ENCODE results near the gene TULP1. TPM values are rescaled to one million over a fixed set of nuclear protein-coding genes. Genes with fewer than 3 reads are reported as not detected.

The TULP1 gene
- total RNA-seq, 1 experiment from 2014 or later: not detected

DNA sequence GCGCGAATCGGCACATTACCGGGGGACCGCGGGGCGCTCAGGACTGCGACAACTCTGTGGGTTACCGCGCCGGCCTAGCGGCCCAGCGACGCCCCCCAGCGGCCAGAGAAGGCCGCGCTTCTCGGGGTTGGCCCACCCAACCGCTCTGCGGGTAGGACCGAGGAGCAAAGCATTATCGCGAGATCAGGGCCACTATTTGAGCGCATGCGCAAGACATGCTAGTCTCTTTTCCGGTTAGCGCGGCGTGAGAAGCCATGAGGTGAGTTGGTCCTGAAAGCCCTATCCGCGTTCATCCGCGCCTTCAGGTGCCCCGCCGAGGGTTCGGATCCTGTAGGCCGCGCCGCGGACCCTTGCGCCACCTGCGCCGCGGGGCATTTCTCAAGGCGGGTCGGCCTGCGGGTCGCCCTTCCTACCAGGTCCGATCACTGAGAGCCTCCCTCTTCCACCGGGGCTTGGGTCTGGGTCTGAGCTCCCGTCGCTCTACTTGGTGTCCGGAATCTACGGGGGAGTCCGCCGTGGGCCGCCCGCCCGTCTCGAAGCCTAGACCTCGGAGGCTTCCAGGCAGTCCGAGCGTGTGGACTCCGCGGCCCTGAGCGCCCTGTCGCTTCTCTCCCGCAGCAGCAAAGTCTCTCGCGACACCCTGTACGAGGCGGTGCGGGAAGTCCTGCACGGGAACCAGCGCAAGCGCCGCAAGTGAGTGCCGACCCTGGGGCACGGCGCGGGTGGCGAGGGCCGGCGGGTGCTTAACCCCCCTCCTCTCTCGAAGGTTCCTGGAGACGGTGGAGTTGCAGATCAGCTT, 44.3 kb downstream of the TULP1 start, which contains the start of gene RPL10A:
Gene RPL10A (plus strand): TSS at position 221 of the 799 bp plus-strand sequence. CDS start 34 bp downstream, at position 255.
- ChIA-PET POLR2A (ENCODE audit: unreplicated experiment) (interaction anchor here (0.7 kb wide), 2 partner anchors 139 to 663 kb away, joined by 3 read pairs; no protein-coding TSS in a partner anchor), CTCF (interaction anchor here (0.5 to 1.3 kb wide), 6 partner anchors 18 to 172 kb away, joined by 3 to 19 read pairs (median 3); no protein-coding TSS in a partner anchor)
- BruUV-seq (replicated peaks): TSS peak; percentile 48

DNA sequence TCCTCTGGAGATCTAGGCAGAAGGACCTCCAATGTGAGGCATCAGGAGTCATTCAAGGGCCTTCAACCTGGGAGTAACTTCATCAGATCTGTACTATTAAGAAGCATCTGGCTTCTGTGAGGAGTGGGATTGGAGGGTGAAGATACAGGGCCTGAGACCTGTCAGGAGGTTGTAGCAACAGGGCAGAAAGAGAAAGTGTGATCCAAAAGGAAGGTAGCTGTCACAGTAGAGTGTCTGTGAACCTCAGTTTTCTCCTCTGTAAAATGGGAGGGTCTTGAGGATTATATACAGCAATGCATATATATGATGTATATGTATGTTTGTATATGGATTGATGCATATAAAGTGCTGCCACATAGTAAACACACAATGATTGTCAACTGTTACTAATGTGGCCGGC, 47.0 kb downstream of the TULP1 start:
- peaks cover 23% of the 10 kb centered on the region for H3K36me3 ChIP-seq (ENCODE audit: low read depth)
- no TSS peak for BruUV-seq (replicated peaks)

More for the DNA sequence above, 44.3 kb downstream of the TULP1 start, which contains the start of gene RPL10A:
- no peaks in the 10 kb centered on the region for H3K27me3 ChIP-seq (ENCODE audit: insufficient read depth, low read depth)
- H2AFZ ChIP-seq: peak within 1 kb of the TSS; percentile 85
- intact Hi-C loops (cut with micrococcal nuclease; ENCODE audit: unreplicated experiment): loop anchor here (1.0 to 10.0 kb wide), 6 partner anchors 16 to 266 kb away; partner anchors contain the start of genes ARMC12, DEF6, FANCE and PPARD
- peaks cover 28% of the 10 kb centered on the region for H3K4me1 ChIP-seq (replicated peaks; ENCODE audit: insufficient read depth)
- peak within 1 kb of the TSS; percentile 95 for H3K4me2 ChIP-seq
- peak within 1 kb of the TSS; percentile 94 for H3K4me3 ChIP-seq
- H3K9me3 ChIP-seq (ENCODE audit: insufficient read depth, low read depth): no peaks in the 10 kb centered on the region
- peaks cover 47% of the 10 kb centered on the region for H4K20me1 ChIP-seq (ENCODE audit: insufficient read depth)
- H3F3A ChIP-seq (ENCODE audit: insufficient read depth, low read depth): peaks cover 51% of the 10 kb centered on the region
- peak; percentile 88 to 91 for DNase-seq
- no peaks in the 10 kb centered on the region for H3K9me2 ChIP-seq (ENCODE audit: insufficient read depth)
- TF ChIP-seq, protein P1, sequence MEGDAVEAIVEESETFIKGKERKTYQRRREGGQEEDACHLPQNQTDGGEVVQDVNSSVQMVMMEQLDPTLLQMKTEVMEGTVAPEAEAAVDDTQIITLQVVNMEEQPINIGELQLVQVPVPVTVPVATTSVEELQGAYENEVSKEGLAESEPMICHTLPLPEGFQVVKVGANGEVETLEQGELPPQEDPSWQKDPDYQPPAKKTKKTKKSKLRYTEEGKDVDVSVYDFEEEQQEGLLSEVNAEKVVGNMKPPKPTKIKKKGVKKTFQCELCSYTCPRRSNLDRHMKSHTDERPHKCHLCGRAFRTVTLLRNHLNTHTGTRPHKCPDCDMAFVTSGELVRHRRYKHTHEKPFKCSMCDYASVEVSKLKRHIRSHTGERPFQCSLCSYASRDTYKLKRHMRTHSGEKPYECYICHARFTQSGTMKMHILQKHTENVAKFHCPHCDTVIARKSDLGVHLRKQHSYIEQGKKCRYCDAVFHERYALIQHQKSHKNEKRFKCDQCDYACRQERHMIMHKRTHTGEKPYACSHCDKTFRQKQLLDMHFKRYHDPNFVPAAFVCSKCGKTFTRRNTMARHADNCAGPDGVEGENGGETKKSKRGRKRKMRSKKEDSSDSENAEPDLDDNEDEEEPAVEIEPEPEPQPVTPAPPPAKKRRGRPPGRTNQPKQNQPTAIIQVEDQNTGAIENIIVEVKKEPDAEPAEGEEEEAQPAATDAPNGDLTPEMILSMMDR (conservative IDR thresholded peaks at IDR 0.05): peak; percentile 93
- no peak for TF ChIP-seq EZH2 (IDR thresholded peaks at IDR 0.05; ENCODE audit: low read depth)
- H3K36me3 ChIP-seq (ENCODE audit: low read depth): peaks cover 40% of the 10 kb centered on the region
- H3K27ac ChIP-seq: peak within 1 kb of the TSS; percentile 96
- H3K79me2 ChIP-seq (ENCODE audit: low read depth): peaks cover 42% of the 10 kb centered on the region

DNA sequence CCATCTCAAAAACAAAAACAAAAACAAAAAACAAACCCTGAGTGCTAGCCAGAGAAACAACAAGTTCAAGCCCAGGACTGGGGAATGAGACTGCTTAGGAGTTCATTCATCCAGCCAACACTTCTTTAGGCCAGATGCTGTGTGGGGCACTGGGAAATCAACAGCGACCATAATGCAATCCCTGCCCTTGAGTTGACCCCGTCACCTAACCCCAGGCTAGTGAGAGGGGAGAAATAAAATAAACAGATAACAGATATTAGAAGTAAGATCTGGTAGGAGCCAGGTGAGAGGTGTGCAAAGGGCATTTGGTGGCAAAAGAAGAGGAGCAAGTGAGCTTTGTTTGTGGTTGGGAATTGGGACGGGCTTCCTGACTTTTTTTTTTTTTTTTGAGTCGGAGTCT, 49.4 kb downstream of the TULP1 start:
- no peak overlapping the region for H3K27ac ChIP-seq
- H3K4me1 ChIP-seq (replicated peaks; ENCODE audit: insufficient read depth): peaks cover 23% of the 10 kb centered on the region
- H2AFZ ChIP-seq: no peak overlapping the region
- DNase-seq: no peak
- peaks cover 16% of the 10 kb centered on the region for H3F3A ChIP-seq (ENCODE audit: insufficient read depth, low read depth)
- H3K36me3 ChIP-seq (ENCODE audit: low read depth): no peaks in the 10 kb centered on the region
- peaks cover 1% of the 10 kb centered on the region for H3K79me2 ChIP-seq (ENCODE audit: low read depth)
- no peak overlapping the region for H3K4me3 ChIP-seq
- POLR2A ChIA-PET (ENCODE audit: unreplicated experiment): interaction anchor here (0.6 kb wide), 2 partner anchors 10 to 254 kb away, joined by 13 to 26 read pairs; no protein-coding TSS in a partner anchor
- CTCF ChIA-PET: no interaction called here
- TF ChIP-seq, protein P1 (conservative IDR thresholded peaks at IDR 0.05): no peak
- TF ChIP-seq EZH2 (IDR thresholded peaks at IDR 0.05; ENCODE audit: low read depth): no peak
- H3K9me3 ChIP-seq (ENCODE audit: insufficient read depth, low read depth): no peaks in the 10 kb centered on the region
- intact Hi-C loops (cut with micrococcal nuclease; ENCODE audit: unreplicated experiment): loop anchor here (10.0 kb wide), 1 partner anchor 272 kb away; the partner anchor contains the start of gene ARMC12
- no peaks in the 10 kb centered on the region for H3K9me2 ChIP-seq (ENCODE audit: insufficient read depth)
- no peaks in the 10 kb centered on the region for H4K20me1 ChIP-seq (ENCODE audit: insufficient read depth)
- no peak overlapping the region for H3K4me2 ChIP-seq
- H3K27me3 ChIP-seq (ENCODE audit: insufficient read depth, low read depth): no peaks in the 10 kb centered on the region
- no TSS peak for BruUV-seq (replicated peaks)

More for the DNA sequence above, 47.0 kb downstream of the TULP1 start:
- peaks cover 34% of the 10 kb centered on the region for H3F3A ChIP-seq (ENCODE audit: insufficient read depth, low read depth)
- no peaks in the 10 kb centered on the region for H3K9me2 ChIP-seq (ENCODE audit: insufficient read depth)
- H3K9me3 ChIP-seq (ENCODE audit: insufficient read depth, low read depth): no peaks in the 10 kb centered on the region
- TF ChIP-seq, protein P1 (conservative IDR thresholded peaks at IDR 0.05): no peak
- TF ChIP-seq EZH2 (IDR thresholded peaks at IDR 0.05; ENCODE audit: low read depth): no peak
- H3K27ac ChIP-seq: no peak overlapping the region
- no peak overlapping the region for H3K4me2 ChIP-seq
- no peak overlapping the region for H3K4me3 ChIP-seq
- intact Hi-C loops (cut with micrococcal nuclease; ENCODE audit: unreplicated experiment): loop anchor here (5.0 to 10.0 kb wide), 2 partner anchors 73 to 269 kb away; partner anchors contain the start of gene ARMC12
- H4K20me1 ChIP-seq (ENCODE audit: insufficient read depth): peaks cover 20% of the 10 kb centered on the region
- H3K79me2 ChIP-seq (ENCODE audit: low read depth): peaks cover 25% of the 10 kb centered on the region
- H2AFZ ChIP-seq: no peak overlapping the region
- no peak for DNase-seq
- no peaks in the 10 kb centered on the region for H3K27me3 ChIP-seq (ENCODE audit: insufficient read depth, low read depth)
- POLR2A ChIA-PET (ENCODE audit: unreplicated experiment): interaction anchor here (0.6 to 0.7 kb wide), 2 partner anchors 32 to 74 kb away, joined by 3 to 4 read pairs; no protein-coding TSS in a partner anchor
- CTCF ChIA-PET: interaction anchor here (0.6 kb wide), 1 partner anchor 86 kb away, joined by 14 read pairs; no protein-coding TSS in a partner anchor
- peaks cover 27% of the 10 kb centered on the region for H3K4me1 ChIP-seq (replicated peaks; ENCODE audit: insufficient read depth)

Data from PC-9 (cell line).